HL-60 (cell line): Measurements from ENCODE around the gene CALM1.

ENCODE experiments used
- GABPA ChIP-seq: IDR thresholded peaks from 2 replicates; pipeline ENCODE4 v1.6.1; 2012; ENCODE audit warnings: low read depth
- POLR2AphosphoS5 ChIP-seq: IDR thresholded peaks from 2 replicates; pipeline ENCODE4 v1.6.1; 2012; ENCODE audit warnings: low read depth
- SPI1 ChIP-seq: IDR thresholded peaks from 2 replicates; pipeline ENCODE4 v1.6.1; 2012; ENCODE audit warnings: low read depth, mild to moderate bottlenecking, borderline replicate concordance
- TF ChIP-seq, protein P1 (sequence below): IDR thresholded peaks from one replicate; pipeline ENCODE4 v1.5.1; 2011; ENCODE audit warnings: low read length, control low read depth, inconsistent platforms; ENCODE audit not compliant: insufficient read depth
- TF ChIP-seq, protein P2 (sequence below): IDR thresholded peaks from 2 replicates; pipeline ENCODE4 v1.6.1; 2012; ENCODE audit warnings: low read depth; ENCODE audit not compliant: insufficient replicate concordance

DNA sequence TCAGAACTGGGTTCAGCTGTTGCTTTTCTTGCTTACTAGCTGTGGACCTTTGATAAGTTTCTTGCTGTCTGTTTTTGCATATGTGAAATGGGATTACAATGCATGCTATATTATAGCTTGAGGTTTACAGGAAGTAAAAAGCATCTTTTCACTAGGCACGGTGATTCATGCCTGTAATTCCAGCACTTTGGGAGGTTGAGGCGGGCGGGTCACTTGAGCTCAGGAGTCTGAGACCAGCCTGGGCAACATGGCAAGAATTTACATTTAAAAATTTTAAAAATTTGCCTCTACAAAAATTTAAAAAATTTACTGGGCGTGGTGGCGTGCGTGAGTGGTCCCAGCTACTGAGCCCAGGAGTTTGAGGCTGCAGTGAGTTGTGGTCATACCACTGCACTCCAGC, 42.0 kb downstream of the CALM1 start:
- TF ChIP-seq, protein P1, sequence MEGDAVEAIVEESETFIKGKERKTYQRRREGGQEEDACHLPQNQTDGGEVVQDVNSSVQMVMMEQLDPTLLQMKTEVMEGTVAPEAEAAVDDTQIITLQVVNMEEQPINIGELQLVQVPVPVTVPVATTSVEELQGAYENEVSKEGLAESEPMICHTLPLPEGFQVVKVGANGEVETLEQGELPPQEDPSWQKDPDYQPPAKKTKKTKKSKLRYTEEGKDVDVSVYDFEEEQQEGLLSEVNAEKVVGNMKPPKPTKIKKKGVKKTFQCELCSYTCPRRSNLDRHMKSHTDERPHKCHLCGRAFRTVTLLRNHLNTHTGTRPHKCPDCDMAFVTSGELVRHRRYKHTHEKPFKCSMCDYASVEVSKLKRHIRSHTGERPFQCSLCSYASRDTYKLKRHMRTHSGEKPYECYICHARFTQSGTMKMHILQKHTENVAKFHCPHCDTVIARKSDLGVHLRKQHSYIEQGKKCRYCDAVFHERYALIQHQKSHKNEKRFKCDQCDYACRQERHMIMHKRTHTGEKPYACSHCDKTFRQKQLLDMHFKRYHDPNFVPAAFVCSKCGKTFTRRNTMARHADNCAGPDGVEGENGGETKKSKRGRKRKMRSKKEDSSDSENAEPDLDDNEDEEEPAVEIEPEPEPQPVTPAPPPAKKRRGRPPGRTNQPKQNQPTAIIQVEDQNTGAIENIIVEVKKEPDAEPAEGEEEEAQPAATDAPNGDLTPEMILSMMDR = no peak
- TF ChIP-seq POLR2AphosphoS5 = no peak
- no peak for TF ChIP-seq GABPA
- TF ChIP-seq, protein P2, sequence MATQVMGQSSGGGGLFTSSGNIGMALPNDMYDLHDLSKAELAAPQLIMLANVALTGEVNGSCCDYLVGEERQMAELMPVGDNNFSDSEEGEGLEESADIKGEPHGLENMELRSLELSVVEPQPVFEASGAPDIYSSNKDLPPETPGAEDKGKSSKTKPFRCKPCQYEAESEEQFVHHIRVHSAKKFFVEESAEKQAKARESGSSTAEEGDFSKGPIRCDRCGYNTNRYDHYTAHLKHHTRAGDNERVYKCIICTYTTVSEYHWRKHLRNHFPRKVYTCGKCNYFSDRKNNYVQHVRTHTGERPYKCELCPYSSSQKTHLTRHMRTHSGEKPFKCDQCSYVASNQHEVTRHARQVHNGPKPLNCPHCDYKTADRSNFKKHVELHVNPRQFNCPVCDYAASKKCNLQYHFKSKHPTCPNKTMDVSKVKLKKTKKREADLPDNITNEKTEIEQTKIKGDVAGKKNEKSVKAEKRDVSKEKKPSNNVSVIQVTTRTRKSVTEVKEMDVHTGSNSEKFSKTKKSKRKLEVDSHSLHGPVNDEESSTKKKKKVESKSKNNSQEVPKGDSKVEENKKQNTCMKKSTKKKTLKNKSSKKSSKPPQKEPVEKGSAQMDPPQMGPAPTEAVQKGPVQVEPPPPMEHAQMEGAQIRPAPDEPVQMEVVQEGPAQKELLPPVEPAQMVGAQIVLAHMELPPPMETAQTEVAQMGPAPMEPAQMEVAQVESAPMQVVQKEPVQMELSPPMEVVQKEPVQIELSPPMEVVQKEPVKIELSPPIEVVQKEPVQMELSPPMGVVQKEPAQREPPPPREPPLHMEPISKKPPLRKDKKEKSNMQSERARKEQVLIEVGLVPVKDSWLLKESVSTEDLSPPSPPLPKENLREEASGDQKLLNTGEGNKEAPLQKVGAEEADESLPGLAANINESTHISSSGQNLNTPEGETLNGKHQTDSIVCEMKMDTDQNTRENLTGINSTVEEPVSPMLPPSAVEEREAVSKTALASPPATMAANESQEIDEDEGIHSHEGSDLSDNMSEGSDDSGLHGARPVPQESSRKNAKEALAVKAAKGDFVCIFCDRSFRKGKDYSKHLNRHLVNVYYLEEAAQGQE = no peak
- TF ChIP-seq SPI1 = no peak
